GM20431 (cell line): ENCODE results near the gene FADS6.
"Not testable (repeated sequence)": the region's sequence is repeated elsewhere in the genome, so short reads cannot be mapped to it uniquely, and the experiment has no call there.

ENCODE experiments used
- in situ Hi-C: fragments of 300-500 bp; cut with MseI, MboI; formaldehyde crosslinking; loops from one replicate; pipeline ENCODE4 v1.15.0; 2020; ENCODE audit warnings: low sequenced_read_pairs; ENCODE audit not compliant: unreplicated experiment

Gene FADS6

DNA sequence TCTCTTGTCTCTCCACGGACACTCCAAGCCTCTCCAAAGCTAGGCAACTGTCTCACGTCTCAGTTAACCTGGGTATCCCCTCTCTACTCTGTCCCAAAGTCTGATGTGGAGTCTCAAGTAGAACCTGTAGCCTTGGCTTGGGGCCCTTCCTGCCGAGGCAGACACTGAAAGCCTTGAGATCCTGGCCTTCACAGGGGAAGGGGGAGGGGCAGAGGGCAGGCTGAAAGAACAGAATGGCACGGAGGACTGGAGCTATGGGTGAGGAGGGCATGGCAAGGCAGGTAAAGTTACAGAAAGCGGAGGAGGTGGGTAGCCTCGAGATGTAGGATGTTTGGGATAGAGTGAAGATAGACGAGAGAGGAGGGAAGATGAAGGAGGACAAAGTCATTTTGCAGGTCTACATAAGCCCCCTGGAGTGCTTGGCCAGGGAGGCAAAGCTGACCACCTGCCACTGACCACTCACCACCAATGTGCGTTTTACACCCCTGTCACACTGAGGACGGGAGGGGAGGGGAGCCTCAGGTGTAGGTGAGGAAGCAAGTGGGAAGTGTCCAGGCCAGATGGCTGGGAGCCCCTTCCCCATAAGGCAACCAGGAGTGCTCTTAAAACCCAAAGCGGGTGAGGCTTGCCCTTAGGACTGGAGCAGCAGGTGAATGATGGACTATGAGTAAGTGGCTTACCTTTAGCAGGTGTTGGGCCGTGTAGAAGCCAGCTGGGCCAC, 21.9 kb downstream of the FADS6 start:
- in situ Hi-C loops, result no loop called here

DNA sequence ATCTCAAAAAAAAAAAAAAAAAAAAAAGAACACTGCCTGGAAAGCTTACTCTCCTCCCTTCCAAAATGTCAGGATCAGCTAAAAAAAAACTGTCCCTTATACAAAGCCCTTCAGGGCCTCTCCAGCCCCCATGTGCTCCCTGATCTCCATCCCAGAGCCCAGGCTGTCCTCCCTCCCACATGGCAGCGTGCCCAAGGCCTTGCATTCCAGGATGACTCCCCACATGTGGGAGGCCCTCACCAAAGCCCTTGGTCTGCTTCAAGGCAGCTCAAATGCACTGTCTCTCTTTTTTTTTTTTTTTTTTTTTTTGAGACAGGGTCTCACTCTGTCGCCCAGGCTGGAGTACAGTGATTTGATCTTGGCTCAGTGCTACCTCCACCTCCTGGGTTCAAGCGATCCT, 22.9 kb downstream of the FADS6 start:
- in situ Hi-C loops, result no loop called here

DNA sequence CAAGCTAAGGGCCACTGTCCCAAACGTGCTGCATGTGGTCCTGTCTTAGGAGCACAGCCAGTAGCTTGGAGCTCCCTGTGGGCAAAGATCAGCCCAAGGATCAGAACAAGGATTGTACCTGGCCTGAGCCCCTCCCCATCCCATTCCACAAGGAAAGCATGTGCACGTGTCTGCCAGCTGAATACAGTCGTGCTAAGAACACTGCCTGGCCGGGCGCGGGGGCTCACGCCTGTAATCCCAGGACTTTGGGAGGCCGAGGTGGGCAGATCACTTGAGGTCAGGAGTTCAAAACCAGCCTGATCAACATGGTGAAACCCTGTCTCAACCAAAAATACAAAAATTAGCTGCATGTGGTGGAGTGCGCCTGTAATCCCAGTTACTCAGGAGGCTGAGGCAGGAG, 23.4 kb downstream of the FADS6 start:
- in situ Hi-C loops, result not testable (repeated sequence)

DNA sequence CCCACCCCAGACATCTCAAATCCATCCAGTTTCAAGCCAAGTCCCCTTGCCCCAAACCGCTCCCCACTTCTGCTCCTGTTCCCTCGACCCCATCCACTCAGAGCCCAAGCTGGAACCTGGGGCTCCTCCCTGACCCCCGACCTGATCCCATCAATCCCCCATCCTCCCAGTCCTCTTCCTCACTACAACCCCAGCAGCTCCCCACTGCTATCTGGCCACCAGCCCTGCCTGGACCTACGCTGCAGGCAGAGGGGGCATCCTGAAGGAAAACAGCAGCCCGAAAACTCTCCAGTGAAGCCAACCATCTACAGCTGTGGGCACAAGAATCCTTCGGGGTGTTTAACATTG, 24.6 kb downstream of the FADS6 start:
- in situ Hi-C loops, result loop anchor here (10.0 kb wide), 1 partner anchor 74 kb away; no protein-coding TSS in a partner anchor

DNA sequence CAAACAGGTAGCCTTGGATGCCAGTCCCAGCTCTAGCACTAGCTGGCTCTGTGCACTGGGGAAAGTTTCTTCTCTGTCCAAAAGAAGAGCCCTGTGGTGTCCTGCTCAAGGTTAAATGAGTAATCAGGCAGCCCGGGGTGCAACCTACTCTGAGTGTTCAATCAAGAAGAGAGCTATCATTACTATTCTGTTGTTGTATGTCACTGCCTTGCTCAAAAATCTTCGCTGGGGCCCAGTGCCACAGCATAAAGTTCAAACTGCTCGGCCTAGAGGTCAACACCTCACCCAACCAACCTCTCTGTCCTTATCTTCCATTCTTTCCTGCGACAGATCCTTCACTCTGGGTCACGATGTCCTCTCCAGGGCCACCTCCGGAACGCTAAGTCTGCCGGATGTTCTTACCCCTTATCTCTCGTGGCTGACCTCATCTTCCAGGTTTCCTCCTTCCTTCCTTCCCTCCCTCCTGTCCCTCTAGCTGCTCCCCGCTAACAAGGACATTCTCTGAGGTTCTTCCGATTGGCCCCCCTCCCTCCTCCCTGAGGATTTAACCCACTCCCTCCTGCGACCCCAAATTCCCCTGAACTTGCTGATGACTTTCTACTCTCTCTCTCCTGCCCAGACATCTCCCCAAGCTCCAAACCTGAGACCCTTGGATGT, 25.1 kb downstream of the FADS6 start:
- in situ Hi-C loops, result loop anchor here (10.0 kb wide), 1 partner anchor 74 kb away; no protein-coding TSS in a partner anchor

DNA sequence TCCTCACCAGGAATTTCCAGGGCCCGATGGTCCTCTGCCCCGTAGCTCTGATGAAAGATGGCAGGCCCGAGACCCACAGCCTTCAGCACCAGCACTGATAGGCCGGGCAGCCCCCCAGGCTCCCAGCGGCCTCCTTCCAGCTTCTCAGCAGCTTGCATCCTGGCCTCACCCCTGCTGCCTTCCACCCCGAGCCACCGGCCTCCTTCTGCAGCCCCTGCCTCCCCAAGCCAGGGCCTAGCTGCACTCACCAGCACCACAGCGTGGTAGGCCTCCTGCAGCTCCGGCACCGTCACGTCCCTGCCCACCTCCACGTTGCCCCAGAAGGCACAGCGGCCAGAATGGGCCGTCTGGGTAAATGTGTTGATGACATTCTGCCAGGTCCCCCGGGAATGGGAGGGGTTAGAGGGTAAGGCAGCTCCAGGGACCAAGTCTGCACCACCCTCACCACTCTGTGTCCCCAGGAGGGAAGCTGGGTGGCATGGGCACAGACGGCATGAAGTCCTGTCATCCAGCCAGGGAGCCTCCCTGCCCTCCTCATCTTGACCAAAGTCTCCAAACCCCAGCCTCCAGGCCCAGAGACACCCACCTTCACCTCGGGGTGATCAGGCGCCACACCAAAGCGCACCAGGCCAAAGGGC, 27.1 kb downstream of the FADS6 start:
- in situ Hi-C loops, result loop anchor here (10.0 kb wide), 1 partner anchor 72 kb away; no protein-coding TSS in a partner anchor

DNA sequence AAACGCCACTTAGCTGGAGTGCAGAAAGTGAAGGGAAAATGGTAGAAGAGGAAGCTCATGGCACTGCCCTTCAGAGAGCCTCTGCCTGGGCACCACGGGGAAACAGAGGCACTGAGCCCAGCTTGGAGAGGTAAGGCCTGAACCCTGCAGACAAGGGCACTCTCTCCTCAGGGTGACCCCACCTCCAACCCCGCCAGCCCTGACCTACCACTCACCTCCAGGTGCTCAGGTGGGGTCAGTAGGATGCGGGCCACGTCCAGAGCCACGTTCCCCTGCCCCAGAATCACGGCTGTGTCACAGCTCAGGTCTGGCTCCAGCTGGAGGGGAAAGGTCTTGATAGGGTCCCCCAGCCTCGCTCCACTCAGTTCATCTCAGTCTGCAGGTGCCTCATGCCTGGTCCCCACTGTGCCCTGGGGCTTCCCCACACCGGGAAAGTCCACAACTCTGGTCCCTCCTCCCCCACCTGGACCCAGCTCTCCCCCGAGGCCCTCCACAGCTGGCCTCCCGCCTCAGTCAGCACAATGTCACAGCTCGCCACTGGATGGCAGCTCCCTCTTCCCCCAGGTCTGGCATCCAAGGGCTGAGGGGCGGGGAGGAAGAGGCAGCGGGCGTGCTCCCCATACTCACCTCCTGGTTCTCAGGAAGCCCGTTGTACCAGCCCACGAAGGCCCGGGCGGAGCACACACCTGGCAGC, 27.8 kb downstream of the FADS6 start:
- in situ Hi-C loops, result loop anchor here (10.0 kb wide), 1 partner anchor 71 kb away; no protein-coding TSS in a partner anchor

DNA sequence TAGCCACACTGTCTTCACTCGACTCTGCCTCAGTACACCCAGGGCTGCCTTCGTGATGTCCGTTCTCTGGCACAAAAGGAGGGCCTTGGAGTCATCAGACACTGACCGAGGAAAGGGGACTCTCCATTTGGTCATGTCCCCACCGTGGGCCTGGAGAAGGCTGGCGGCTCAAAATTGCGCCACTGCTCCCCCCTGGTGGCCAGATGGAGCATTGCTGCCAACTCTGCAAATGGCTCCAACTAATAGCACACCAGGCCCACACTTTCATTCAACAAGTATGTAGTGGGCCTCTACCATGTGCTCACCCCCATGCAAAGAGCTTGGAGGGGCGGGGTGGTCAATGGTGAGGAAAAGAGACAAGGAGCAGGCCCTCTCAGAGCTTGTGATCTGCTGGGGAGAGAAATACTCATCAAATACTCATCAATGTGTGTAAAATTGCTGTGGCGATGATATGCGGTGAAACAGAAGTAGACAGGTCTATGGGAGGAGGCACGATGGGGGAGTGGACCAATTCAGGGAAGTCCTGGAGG, 28.5 kb downstream of the FADS6 start:
- in situ Hi-C loops, result loop anchor here (10.0 kb wide), 1 partner anchor 70 kb away; no protein-coding TSS in a partner anchor

DNA sequence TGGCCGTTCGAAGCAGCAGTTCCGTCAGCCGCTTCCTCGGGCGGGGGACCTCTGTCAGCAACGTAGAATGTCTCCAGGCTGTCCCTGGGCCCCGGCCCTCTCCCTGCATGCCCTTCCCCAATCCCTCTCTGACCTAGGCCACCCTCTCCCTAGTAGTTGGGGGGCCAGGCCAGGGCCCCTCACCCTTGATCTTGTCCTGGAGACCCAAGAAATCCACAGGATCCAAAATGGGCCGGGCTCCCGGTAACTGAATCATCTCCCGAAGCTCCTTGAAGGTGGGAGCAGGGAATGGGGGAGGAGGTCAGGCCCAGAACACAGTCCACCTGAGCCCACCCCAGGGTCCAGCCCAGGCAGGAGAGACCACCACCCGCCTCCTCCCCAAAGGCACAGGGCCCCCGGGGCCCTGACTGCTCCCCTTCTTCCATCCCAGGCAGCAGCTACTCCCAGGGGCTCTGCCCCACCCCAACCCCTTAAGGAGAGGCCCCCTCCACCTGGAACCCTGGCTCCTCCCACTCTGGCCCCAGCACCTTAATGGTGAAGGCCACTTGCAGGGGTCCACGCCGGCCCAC, 29.1 kb downstream of the FADS6 start:
- in situ Hi-C loops, result loop anchor here (10.0 kb wide), 1 partner anchor 70 kb away; no protein-coding TSS in a partner anchor

DNA sequence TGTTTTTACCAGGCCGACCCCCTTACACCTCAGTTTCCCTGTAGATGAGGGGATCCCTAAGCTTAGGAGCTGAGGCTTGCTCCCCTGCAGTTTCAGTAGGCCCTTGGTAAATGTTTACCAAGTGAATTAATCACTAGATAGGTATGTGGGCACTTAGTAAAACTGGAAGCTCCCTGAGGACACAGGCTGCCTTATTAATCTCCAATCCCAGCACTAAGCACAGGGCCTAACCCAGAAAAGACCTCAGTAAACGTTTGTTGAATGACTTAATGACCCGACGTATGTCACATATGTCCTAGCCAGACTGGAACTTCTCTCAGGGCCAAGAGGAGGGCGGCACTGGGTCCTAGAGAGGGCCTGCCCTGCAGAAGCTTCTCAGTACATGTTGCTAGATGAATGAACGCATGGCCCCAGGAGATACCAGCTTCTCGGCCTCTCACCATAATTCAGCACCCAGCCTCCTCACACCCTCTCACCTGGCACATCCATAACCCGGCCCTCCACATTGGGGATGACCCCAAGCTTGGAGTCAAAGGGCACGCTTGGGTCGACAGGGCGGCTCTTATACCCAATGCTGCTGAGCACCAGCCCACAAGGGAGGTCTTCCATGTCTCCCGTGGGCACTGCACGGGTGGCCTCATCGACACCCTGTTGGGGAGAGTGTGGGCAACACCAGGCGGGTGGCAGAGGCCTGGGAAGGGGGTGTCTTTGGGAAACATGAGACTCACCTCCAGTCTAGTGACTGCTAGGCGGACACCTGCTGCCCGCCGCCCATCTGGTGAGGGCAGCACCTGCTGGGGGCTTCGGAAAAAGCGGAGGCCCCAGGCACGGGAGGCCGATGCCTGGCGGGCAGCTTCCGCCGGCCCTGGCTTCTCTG, 29.8 kb downstream of the FADS6 start:
- in situ Hi-C loops, result loop anchor here (10.0 kb wide), 1 partner anchor 69 kb away; no protein-coding TSS in a partner anchor

DNA sequence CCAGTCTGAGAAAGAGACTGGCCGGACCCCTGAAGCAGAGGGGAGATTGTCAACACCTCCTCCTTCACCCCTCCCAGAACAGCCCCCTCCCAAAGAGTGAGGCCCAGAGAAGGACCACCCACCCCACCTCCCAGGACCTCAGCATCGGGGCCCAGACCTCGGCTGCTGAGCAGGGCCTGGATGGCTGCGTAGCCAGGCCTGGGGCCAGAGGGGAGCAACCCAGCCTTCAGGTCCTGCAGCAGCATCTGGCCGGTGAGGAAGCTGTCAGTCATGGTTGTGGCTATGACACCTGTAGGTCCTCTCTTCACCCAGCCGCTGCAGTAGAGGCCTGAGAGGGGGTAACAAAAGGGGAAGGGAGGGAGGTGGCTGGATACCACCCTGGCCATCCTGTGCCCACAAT, 30.5 kb downstream of the FADS6 start:
- in situ Hi-C loops, result loop anchor here (10.0 kb wide), 1 partner anchor 68 kb away; no protein-coding TSS in a partner anchor

DNA sequence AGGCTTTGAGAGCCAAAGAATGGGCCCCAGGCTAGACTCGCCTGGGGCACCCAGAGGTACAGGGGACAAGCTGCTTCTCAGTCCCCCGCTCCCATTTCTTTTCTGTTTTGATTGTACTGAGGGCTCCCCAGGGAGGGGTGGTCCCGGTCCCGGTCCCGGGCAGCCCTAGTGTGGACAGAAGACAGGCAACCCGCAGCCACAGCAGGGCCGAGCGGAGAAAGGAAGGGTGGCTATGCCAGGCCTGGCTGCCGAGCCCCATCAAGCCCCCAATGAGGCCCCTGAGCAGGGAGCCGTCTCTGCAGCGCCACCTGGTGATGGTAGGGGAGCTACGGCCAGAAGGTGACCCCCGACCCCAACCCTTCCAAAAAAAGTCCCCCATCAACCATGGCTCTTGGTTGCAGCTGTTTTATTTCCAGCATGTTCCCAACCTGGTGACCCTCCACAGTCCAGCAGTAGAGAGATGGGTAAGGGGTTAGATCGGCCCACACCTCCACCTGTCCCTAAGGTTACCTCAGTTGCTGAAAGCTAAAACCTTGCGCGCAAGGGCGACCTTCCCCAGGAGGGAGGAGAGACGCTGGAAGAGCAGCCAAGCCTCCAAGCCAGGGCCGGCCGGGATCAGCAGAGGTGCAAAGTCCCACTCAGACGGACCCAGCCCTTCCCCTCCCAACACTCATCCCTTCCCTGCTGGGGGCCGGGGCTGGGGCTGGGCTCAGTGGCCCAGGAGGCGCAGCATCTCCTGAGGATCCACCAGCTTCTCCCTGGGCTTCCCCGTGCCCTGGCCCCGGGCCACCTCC, 31.1 kb downstream of the FADS6 start:
- in situ Hi-C loops, result loop anchor here (10.0 kb wide), 1 partner anchor 68 kb away; no protein-coding TSS in a partner anchor

DNA sequence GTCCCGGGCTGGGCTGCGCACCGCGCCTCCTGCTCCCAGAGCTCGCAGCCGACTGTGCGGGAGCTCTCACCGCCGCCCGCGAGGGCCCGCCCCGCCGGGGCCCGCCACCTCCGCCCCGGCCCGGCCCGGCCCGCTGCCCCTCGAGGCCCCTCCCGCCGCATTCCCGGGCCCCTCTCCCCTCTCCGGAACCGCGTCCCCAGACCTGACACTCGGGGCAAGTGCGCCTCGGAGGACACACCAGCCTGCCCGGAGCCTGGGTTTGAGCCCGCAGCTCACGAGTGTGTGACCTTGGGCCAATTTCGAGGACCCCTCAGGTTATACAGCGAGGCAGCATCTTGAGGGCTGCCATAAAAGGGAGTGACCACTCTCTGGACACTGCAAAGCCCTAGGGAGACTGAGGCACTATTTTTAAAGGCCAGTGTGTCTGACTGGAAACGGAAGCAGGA, 31.7 kb downstream of the FADS6 start:
- in situ Hi-C loops, result loop anchor here (10.0 kb wide), 1 partner anchor 67 kb away; no protein-coding TSS in a partner anchor

DNA sequence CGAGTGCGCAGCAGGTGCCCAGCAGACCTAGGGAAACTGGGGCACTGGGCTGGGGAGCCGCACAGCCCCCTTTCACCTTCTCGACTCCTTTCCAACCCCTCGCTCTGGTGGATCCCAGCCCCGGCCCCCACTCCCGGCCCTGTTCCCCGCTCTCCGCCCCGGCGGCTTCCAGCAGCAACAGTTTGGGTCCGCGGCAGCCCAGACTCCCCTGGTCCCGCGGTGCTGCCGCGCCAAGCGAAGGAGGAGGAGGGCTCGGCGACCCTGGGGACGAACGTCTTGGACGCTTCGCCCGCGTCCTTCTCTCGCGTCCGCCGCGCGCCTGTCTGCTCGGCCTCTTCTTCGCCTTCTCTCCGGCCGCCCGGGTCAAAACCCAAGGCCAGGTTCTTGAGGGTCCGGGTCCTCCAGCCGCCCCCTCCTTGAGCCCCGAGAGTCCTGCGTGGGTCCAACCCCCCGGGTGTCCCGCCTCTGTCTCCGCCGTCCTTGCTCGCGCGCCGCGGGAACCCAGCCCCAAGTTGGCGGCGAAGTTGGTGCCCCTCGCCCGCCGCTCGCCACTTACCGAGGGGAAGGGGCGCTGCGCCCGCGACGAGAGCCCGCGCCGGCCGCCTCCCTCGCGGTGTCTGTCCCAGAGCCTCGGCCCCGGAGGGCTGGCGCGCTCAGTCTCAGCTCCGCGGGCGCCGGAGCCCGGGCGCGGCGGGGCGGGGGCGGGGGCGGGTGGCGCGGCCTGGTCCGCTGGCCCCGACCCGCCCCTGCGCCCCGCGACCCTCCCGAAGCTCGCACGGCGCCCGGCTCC, 32.4 kb downstream of the FADS6 start:
- in situ Hi-C loops, result loop anchor here (10.0 kb wide), 1 partner anchor 66 kb away; no protein-coding TSS in a partner anchor

DNA sequence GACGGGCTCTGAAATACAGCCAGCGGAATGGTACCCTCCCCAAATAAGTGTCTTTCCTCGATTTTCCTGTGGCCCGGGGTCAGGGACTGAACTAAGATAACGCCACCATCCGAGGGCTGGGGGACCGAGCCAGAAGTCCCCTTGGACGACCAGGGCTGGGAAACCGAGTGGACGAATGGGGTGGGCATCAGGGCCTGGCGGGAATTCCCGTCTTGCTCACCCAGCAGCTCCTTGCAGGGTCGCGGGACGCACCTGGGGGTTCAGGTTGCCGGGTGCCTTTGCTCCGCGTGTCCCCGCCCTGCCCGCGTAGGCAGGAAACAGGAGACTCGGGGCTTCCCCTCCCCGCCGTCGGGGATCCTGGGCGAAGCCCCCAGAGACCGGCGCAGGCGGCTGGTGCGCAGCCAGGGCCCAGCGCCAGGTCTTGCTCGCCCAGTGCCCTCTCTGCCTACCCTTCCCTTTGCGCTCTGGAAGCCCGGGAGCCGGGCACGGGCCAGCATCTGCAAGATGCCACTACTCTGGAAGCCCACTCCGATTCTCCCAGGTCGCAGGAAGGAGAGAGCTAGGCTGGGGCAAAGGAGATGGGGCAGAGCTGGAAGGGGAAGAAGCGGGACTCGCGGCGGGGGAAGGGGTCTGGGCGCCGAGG, 33.1 kb downstream of the FADS6 start:
- in situ Hi-C loops, result loop anchor here (10.0 kb wide), 1 partner anchor 66 kb away; no protein-coding TSS in a partner anchor

DNA sequence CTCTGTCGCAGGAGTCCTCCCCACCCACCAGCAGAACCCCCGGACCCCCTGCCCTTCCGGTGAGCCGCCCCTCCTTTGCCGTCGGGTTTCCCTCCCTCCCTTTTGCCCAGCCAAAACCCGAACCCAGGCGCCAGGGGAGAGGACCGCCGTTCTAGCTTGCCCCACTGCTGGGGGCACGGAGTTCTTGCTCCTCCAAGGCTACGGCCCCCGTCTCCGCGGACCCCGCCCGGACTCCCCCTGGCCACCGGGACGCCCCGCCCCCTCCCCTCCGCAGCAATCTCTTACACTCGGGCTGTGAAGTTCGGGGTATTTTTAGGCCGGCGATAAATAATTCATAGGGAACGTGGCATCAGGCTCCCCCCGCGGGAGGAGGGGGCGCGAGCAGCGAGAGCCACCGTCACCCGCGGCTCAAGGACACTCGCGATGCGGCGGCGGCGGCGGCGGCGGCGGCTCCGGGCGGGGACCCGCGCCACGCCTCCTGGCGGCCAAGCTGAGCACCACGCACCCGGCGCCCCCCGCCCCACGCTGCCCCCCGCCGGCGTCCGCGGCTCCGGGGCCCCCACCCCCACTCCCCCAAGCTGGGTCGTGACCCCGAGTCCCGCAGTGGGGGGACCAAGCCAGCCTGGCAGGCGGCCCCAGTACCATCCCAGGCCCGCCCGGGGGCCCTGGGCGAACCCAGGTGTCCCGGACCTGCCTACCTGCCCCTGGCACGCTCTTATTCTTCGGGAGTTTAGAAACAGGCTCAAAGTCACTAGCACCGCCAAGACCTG, 33.8 kb downstream of the FADS6 start, which contains the start of gene GRIN2C:
Gene GRIN2C, minus strand, starts transcription at position 427 of the 770 bp plus-strand sequence. CDS start 4,793 bp downstream, outside the sequence.
- in situ Hi-C loops, result loop anchor here (10.0 kb wide), 1 partner anchor 65 kb away; no protein-coding TSS in a partner anchor
